ENCODE measurements around the gene WDR12. TPM values are rescaled to one million over a fixed set of nuclear protein-coding genes. Genes with fewer than 3 reads are reported as not detected.

WDR12 gene
- total and polyA plus RNA-seq, 2 of the 13 experiments (the other 11 are each of a cell fraction or from before 2014, with no cell fraction given), result 94.4 to 216 TPM

DNA sequence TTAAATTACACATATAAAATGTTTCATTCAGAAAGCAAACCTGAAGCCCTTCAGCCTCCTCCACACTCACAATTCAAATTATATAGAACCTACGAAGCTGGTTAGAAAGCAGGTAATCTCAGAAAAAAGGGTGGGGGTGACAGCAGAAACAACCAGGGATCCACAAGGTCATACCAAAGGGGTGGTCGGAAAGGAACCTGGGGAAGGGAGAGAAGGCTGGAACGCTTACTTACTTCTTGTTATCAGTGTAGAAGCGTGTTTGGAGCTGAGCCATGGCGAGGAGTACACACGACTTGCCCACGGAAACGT is 316 bp downstream of the WDR12 start (continued):
- TF ChIP-seq, protein P1, sequence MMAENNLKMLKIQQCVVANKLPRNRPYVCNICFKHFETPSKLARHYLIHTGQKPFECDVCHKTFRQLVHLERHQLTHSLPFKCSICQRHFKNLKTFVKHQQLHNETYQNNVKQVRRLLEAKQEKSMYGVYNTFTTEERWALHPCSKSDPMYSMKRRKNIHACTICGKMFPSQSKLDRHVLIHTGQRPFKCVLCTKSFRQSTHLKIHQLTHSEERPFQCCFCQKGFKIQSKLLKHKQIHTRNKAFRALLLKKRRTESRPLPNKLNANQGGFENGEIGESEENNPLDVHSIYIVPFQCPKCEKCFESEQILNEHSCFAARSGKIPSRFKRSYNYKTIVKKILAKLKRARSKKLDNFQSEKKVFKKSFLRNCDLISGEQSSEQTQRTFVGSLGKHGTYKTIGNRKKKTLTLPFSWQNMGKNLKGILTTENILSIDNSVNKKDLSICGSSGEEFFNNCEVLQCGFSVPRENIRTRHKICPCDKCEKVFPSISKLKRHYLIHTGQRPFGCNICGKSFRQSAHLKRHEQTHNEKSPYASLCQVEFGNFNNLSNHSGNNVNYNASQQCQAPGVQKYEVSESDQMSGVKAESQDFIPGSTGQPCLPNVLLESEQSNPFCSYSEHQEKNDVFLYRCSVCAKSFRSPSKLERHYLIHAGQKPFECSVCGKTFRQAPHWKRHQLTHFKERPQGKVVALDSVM (CRISPR knock-in tag; IDR thresholded peaks at IDR 0.05), result peak; percentile 52; the same call in 1 of the 2 replicates
- TF ChIP-seq IKZF4 (CRISPR knock-in tag; IDR thresholded peaks at IDR 0.05; ENCODE audit: borderline replicate concordance, low read depth, not compliant biosample characterization), result peak; percentile 40

- H3K79me2 ChIP-seq (ENCODE audit: insufficient read depth, low read length), result peaks cover 52% of the 10 kb centered on the region
- no TSS peak for BruUV-seq (replicated peaks)
- peak overlapping the region; percentile 88 to 96 (median 91) for H3K4me3 ChIP-seq (replicated peaks in 1 of 3; ENCODE audit: insufficient read depth in 1 of 3, low read depth in 2 of 3, low read length in 3 of 3)
- peaks cover 0 to 4% of the 10 kb centered on the region in 2 experiments; a peak in 2 of 5 replicates for H3K27me3 ChIP-seq (ENCODE audit: control insufficient read depth in 1 of 2, insufficient read depth in 2 of 2, low read length in 2 of 2)
- ATAC-seq (no peak), FAIRE-seq (no peak), DNase-seq (ENCODE audit: low spot score) (no peak)
- ChIA-PET CTCF (ENCODE audit: low intra/inter-chr PET ratio, low total read pairs) (no interaction called here), POLR2A (interaction anchor here (0.9 to 3.3 kb wide), 7 partner anchors 14 to 328 kb away, joined by 3 to 12 read pairs (median 5); partner anchors contain the start of genes CYP20A1 and NBEAL1)
- peaks cover 5% of the 10 kb centered on the region for H4K20me1 ChIP-seq (ENCODE audit: insufficient read depth, low read length)
- in situ Hi-C loops (cut with HindIII; ENCODE audit: extremely low pct_ligation_motif_present, low pct_unique_long_range_greater_than_20kb) (no loop called here), intact Hi-C loops (cut with micrococcal nuclease; ENCODE audit: unreplicated experiment) (loop anchor here (2.0 to 10.0 kb wide), 4 partner anchors 104 to 328 kb away; partner anchors contain the start of genes CYP20A1 and NBEAL1)
- peak overlapping the region; percentile 57 for H2AFZ ChIP-seq (ENCODE audit: low read length)
- peak overlapping the region; percentile 99 for H3K4me2 ChIP-seq (ENCODE audit: low read depth, low read length)
- peaks cover 26% of the 10 kb centered on the region for H3K4me1 ChIP-seq (ENCODE audit: insufficient read depth, low read length)
- H3K27ac ChIP-seq (ENCODE audit: extremely low read length, insufficient read depth, low read length), result peak overlapping the region; percentile 95
- H3K9ac ChIP-seq (ENCODE audit: insufficient read depth, low read depth, low read length), result peak overlapping the region; percentile 97
- peaks cover 0 to 9% of the 10 kb centered on the region in 2 experiments; a peak in 2 of 5 replicates for H3K36me3 ChIP-seq (replicated peaks in 1 of 2; ENCODE audit: control insufficient read depth in 1 of 2, insufficient read depth in 2 of 2, low read length in 2 of 2)
- WGBS (ENCODE audit: low lambda C conversion rate), result 2% methylated on average over 3 of the region's 3 CpGs
- no peaks in the 10 kb centered on the region for H3K9me3 ChIP-seq (ENCODE audit: low read length)
- no peak for TF ChIP-seq ZBTB7B (CRISPR knock-in tag; IDR thresholded peaks at IDR 0.05)
- TF ChIP-seq GTF2F1 (IDR thresholded peaks at IDR 0.05; ENCODE audit: low read length), result no peak
- TF ChIP-seq, protein P2, sequence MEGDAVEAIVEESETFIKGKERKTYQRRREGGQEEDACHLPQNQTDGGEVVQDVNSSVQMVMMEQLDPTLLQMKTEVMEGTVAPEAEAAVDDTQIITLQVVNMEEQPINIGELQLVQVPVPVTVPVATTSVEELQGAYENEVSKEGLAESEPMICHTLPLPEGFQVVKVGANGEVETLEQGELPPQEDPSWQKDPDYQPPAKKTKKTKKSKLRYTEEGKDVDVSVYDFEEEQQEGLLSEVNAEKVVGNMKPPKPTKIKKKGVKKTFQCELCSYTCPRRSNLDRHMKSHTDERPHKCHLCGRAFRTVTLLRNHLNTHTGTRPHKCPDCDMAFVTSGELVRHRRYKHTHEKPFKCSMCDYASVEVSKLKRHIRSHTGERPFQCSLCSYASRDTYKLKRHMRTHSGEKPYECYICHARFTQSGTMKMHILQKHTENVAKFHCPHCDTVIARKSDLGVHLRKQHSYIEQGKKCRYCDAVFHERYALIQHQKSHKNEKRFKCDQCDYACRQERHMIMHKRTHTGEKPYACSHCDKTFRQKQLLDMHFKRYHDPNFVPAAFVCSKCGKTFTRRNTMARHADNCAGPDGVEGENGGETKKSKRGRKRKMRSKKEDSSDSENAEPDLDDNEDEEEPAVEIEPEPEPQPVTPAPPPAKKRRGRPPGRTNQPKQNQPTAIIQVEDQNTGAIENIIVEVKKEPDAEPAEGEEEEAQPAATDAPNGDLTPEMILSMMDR (CRISPR knock-in tag; IDR thresholded peaks at IDR 0.05), result no peak
- TF ChIP-seq ZNF501 (CRISPR knock-in tag; IDR thresholded peaks at IDR 0.05), result no peak
- no peak for TF ChIP-seq ZFP36L2 (CRISPR knock-in tag; IDR thresholded peaks at IDR 0.05)
- no peak for TF ChIP-seq ZSCAN25 (CRISPR knock-in tag; IDR thresholded peaks at IDR 0.05)
- no peak for TF ChIP-seq TP53 (CRISPR knock-in tag; conservative IDR thresholded peaks at IDR 0.05)
- TF ChIP-seq ZNF878 (CRISPR knock-in tag; IDR thresholded peaks at IDR 0.05), result no peak
- TF ChIP-seq ZNF788 (CRISPR knock-in tag; IDR thresholded peaks at IDR 0.05; ENCODE audit: borderline replicate concordance), result no peak
- TF ChIP-seq XRCC5 (optimal IDR thresholded peaks at IDR 0.05; ENCODE audit: low read length), result no peak
- TF ChIP-seq, protein P3, sequence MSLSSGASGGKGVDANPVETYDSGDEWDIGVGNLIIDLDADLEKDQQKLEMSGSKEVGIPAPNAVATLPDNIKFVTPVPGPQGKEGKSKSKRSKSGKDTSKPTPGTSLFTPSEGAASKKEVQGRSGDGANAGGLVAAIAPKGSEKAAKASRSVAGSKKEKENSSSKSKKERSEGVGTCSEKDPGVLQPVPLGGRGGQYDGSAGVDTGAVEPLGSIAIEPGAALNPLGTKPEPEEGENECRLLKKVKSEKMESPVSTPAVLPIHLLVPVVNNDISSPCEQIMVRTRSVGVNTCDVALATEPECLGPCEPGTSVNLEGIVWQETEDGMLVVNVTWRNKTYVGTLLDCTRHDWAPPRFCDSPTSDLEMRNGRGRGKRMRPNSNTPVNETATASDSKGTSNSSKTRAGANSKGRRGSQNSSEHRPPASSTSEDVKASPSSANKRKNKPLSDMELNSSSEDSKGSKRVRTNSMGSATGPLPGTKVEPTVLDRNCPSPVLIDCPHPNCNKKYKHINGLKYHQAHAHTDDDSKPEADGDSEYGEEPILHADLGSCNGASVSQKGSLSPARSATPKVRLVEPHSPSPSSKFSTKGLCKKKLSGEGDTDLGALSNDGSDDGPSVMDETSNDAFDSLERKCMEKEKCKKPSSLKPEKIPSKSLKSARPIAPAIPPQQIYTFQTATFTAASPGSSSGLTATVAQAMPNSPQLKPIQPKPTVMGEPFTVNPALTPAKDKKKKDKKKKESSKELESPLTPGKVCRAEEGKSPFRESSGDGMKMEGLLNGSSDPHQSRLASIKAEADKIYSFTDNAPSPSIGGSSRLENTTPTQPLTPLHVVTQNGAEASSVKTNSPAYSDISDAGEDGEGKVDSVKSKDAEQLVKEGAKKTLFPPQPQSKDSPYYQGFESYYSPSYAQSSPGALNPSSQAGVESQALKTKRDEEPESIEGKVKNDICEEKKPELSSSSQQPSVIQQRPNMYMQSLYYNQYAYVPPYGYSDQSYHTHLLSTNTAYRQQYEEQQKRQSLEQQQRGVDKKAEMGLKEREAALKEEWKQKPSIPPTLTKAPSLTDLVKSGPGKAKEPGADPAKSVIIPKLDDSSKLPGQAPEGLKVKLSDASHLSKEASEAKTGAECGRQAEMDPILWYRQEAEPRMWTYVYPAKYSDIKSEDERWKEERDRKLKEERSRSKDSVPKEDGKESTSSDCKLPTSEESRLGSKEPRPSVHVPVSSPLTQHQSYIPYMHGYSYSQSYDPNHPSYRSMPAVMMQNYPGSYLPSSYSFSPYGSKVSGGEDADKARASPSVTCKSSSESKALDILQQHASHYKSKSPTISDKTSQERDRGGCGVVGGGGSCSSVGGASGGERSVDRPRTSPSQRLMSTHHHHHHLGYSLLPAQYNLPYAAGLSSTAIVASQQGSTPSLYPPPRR (CRISPR knock-in tag; IDR thresholded peaks at IDR 0.05; ENCODE audit: borderline replicate concordance), result no peak
- TF ChIP-seq ZNF432 (CRISPR knock-in tag; IDR thresholded peaks at IDR 0.05; ENCODE audit: borderline replicate concordance), result no peak
Observed at GRCh38 chr2:202910698-202911097, 775 bp downstream of the WDR12 start.
